ACHN (cell line): ENCODE results near the gene SSX2IP.
A peak's percentile ranks its signal among the peaks of the same experiment; 100 is the strongest.

Experiments
- DNase-seq: peaks from one replicate; pipeline ENCODE4 v3.0.0-alpha.2; 2015
- in situ Hi-C: cut with HindIII; loops from 2 replicates; pipeline ENCODE4 v1.10.0; 2017; ENCODE audit warnings: low sequenced_read_pairs, low pct_ligation_motif_present, low pct_unique_long_range_greater_than_20kb

The SSX2IP gene

GRCh38 chr1:84712276-84712874, 22.1 kb upstream of the SSX2IP start:
- DNase-seq: no peak
- in situ Hi-C loops: no loop called here

- in situ Hi-C loops: no loop called here
- no peak for DNase-seq
Observed at GRCh38 chr1:84711869-84712268, 21.6 kb upstream of the SSX2IP start.

- in situ Hi-C loops: no loop called here
- DNase-seq: no peak
Observed at GRCh38 chr1:84711121-84711520, 20.9 kb upstream of the SSX2IP start.

GRCh38 chr1:84709131-84709530, 18.9 kb upstream of the SSX2IP start:
- in situ Hi-C loops: no loop called here
- no peak for DNase-seq

GRCh38 chr1:84708031-84708430, 17.8 kb upstream of the SSX2IP start:
- DNase-seq: no peak
- in situ Hi-C loops: no loop called here

- in situ Hi-C loops: no loop called here
- DNase-seq: no peak
Observed at GRCh38 chr1:84705513-84705912, 15.3 kb upstream of the SSX2IP start.

GRCh38 chr1:84704872-84705417, 14.7 kb upstream of the SSX2IP start:
- in situ Hi-C loops: no loop called here
- DNase-seq: no peak

GRCh38 chr1:84703431-84703830, 13.2 kb upstream of the SSX2IP start:
- no peak for DNase-seq
- in situ Hi-C loops: no loop called here

- in situ Hi-C loops: no loop called here
- DNase-seq: no peak
Observed at GRCh38 chr1:84702143-84702542, 11.9 kb upstream of the SSX2IP start.

GRCh38 chr1:84701376-84701775, 11.1 kb upstream of the SSX2IP start:
- in situ Hi-C loops: no loop called here
- no peak for DNase-seq

- in situ Hi-C loops: no loop called here
- no peak for DNase-seq
Observed at GRCh38 chr1:84700070-84700469, 9.8 kb upstream of the SSX2IP start.

GRCh38 chr1:84698151-84699110, 8.2 kb upstream of the SSX2IP start:
- DNase-seq: peak; percentile 78
- in situ Hi-C loops: no loop called here

- DNase-seq: no peak
- in situ Hi-C loops: no loop called here
Observed at GRCh38 chr1:84693785-84694184, 3.5 kb upstream of the SSX2IP start.

GRCh38 chr1:84693005-84693404, 2.7 kb upstream of the SSX2IP start:
- in situ Hi-C loops: no loop called here
- no peak for DNase-seq

GRCh38 chr1:84692391-84692790, 2.1 kb upstream of the SSX2IP start:
- DNase-seq: no peak
- in situ Hi-C loops: no loop called here

- in situ Hi-C loops: no loop called here
- DNase-seq: peak; percentile 12
Observed at GRCh38 chr1:84691122-84691783, 992 bp upstream of the SSX2IP start.

- in situ Hi-C loops: no loop called here
- DNase-seq: peak; percentile 56
Observed at GRCh38 chr1:84689514-84690396, 506 bp downstream of the SSX2IP start.

- in situ Hi-C loops: no loop called here
- no peak for DNase-seq
Observed at GRCh38 chr1:84688463-84689061, 1.7 kb downstream of the SSX2IP start.
